H1 (cell line): ENCODE data around the gene KIAA0319L. TPM values are rescaled to one million over a fixed set of nuclear protein-coding genes. Genes with fewer than 3 reads are reported as not detected.

Experiments
- CTCF ChIA-PET: fragments of 300-600 bp; sonication (Branson Sonifier 250); formaldehyde crosslinking; loops from one replicate; lab custom pipeline; 2021; ENCODE audit not compliant: partially characterized antibody; lab: Charles Lee
- POLR2A ChIA-PET: fragments of 300-600 bp; sonication (Branson Sonifier 250); formaldehyde crosslinking; loops from one replicate; lab custom pipeline; 2021; ENCODE audit warnings: inconsistent platforms; ENCODE audit not compliant: partially characterized antibody; lab: Charles Lee
- DNase-seq, 2 experiments: peaks; one replicate each; pipeline versions ENCODE4 v3.0.0 to v3.0.0-alpha.2; 2010 to 2022; ENCODE audit warnings: low spot score in 2 of 2, low read depth in 1 of 2, mixed read lengths in 1 of 2
- FAIRE-seq: peaks from 2 replicates; lab custom pipeline; 2011; peaks lifted over from hg19 to GRCh38; lab: Jason Lieb, UNC
- H2AFZ ChIP-seq: 2 replicates; pipeline ENCODE4 v1.8.1; 2012; ENCODE audit warnings: low read length, inconsistent platforms
- H2AK5ac ChIP-seq: 2 replicates; pipeline ENCODE4 v1.6.1; 2013; ENCODE audit warnings: low read depth, low read length
- H2BK120ac ChIP-seq: replicated peaks from 2 replicates; pipeline ENCODE3; 2013; ENCODE audit warnings: low read depth, low read length, inconsistent platforms
- H2BK12ac ChIP-seq: 2 replicates; pipeline ENCODE4 v1.6.1; 2013; ENCODE audit warnings: low read depth, low read length
- H2BK15ac ChIP-seq: 2 replicates; pipeline ENCODE4 v1.6.1; 2013; ENCODE audit warnings: low read length
- H2BK20ac ChIP-seq: 2 replicates; pipeline ENCODE4 v1.6.1; 2013; ENCODE audit warnings: low read length
- H2BK5ac ChIP-seq: 2 replicates; pipeline ENCODE4 v1.6.1; 2013; ENCODE audit warnings: low read depth, low read length
- H3K14ac ChIP-seq: 2 replicates; pipeline ENCODE4 v1.6.1; 2013; ENCODE audit warnings: inconsistent platforms; ENCODE audit not compliant: insufficient read length
- H3K18ac ChIP-seq: 2 replicates; pipeline ENCODE4 v1.6.1; 2013; ENCODE audit warnings: low read length; ENCODE audit errors: extremely low read depth
- H3K23ac ChIP-seq: 2 replicates; pipeline ENCODE4 v1.6.1; 2013; ENCODE audit warnings: inconsistent platforms; ENCODE audit not compliant: insufficient read length
- H3K23me2 ChIP-seq: 2 replicates; pipeline ENCODE4 v1.6.1; 2013; ENCODE audit warnings: low read depth, low read length
- H3K27ac ChIP-seq: 2 replicates; pipeline ENCODE4 v1.6.1; 2011; ENCODE audit warnings: low read depth, low read length, inconsistent platforms
- H3K27me3 ChIP-seq, 4 experiments: replicated peaks in 1 of 4; 1 replicate in 1 of 4; 2 replicates in 3 of 4; pipeline versions ENCODE4 v1.6.1 to v1.8.1; 2011 to 2013; ENCODE audit warnings: low read length in 3 of 4, mild to moderate bottlenecking in 3 of 4, inconsistent platforms in 2 of 4, mixed read lengths in 2 of 4, moderate library complexity in 1 of 4; ENCODE audit not compliant: control insufficient read depth in 3 of 4, insufficient read depth in 3 of 4; ENCODE audit errors: extremely low read depth in 1 of 4
- H3K36me3 ChIP-seq, 4 experiments: 2 replicates each; pipeline versions ENCODE4 v1.6.1 to v1.8.1; 2011 to 2013; ENCODE audit warnings: mild to moderate bottlenecking in 4 of 4, low read length in 3 of 4, moderate library complexity in 2 of 4, control low read depth in 1 of 4, inconsistent platforms in 1 of 4; ENCODE audit not compliant: insufficient read depth in 4 of 4, control insufficient read depth in 2 of 4
- H3K4ac ChIP-seq: replicated peaks from 2 replicates; pipeline ENCODE3; 2013; ENCODE audit warnings: low read length, low read depth, mixed read lengths, inconsistent platforms; ENCODE audit not compliant: insufficient read length
- H3K4me1 ChIP-seq, 4 experiments: replicated peaks in 1 of 4; 1 replicate in 1 of 4; 2 replicates in 3 of 4; pipeline versions ENCODE4 v1.6.1 to v1.8.1; 2011 to 2013; ENCODE audit warnings: low read length in 3 of 4, inconsistent platforms in 2 of 4, mixed read lengths in 1 of 4; ENCODE audit not compliant: insufficient read depth in 4 of 4, control insufficient read depth in 3 of 4
- H3K4me2 ChIP-seq, 2 experiments: 2 replicates each; pipeline versions ENCODE4 v1.6.1 to v1.8.1; 2011 to 2013; ENCODE audit warnings: low read depth in 2 of 2, low read length in 2 of 2, control low read depth in 1 of 2, inconsistent platforms in 1 of 2, mild to moderate bottlenecking in 1 of 2; ENCODE audit not compliant: insufficient read depth in 1 of 2
- H3K4me3 ChIP-seq, 4 experiments: fragments of 200-600, 300-600 bp in 1 of 4; sonication (generic), shearing (Covaris generic), sonication (Bioruptor Twin) in 1 of 4; 2 replicates each; pipeline versions ENCODE4 v1.5.1 to v1.8.1; 2011 to 2016; ENCODE audit warnings: low read length in 4 of 4, low read depth in 3 of 4, control low read depth in 2 of 4, inconsistent platforms in 2 of 4, mild to moderate bottlenecking in 2 of 4, mixed read lengths in 1 of 4, moderate library complexity in 1 of 4; ENCODE audit not compliant: insufficient read depth in 2 of 4; ENCODE audit errors: extremely low read depth in 1 of 4
- H3K56ac ChIP-seq: replicated peaks from 2 replicates; pipeline ENCODE3; 2013; ENCODE audit warnings: low read depth, mild to moderate bottlenecking, mixed read lengths, low read length, inconsistent platforms; ENCODE audit not compliant: insufficient read length
- H3K79me1 ChIP-seq: 2 replicates; pipeline ENCODE4 v1.6.1; 2013; ENCODE audit warnings: low read depth, low read length, control low read depth
- H3K79me2 ChIP-seq, 2 experiments: 2 replicates each; pipeline versions ENCODE4 v1.6.1 to v1.8.1; 2012 to 2013; ENCODE audit warnings: low read length in 2 of 2, mild to moderate bottlenecking in 2 of 2, inconsistent platforms in 1 of 2; ENCODE audit not compliant: insufficient read depth in 2 of 2, control insufficient read depth in 1 of 2
- H3K9ac ChIP-seq, 4 experiments: replicated peaks in 1 of 4; 1 replicate in 1 of 4; 2 replicates in 3 of 4; pipeline versions ENCODE4 v1.6.1 to v1.8.1; 2011 to 2013; ENCODE audit warnings: low read depth in 3 of 4, low read length in 3 of 4, control low read depth in 2 of 4, mild to moderate bottlenecking in 2 of 4, moderate library complexity in 2 of 4, inconsistent platforms in 1 of 4; ENCODE audit errors: extremely low read depth in 1 of 4
- H3K9me3 ChIP-seq, 2 experiments: 2 replicates each; pipeline versions ENCODE4 v1.6.1 to v1.8.1; 2012 to 2013; ENCODE audit warnings: mild to moderate bottlenecking in 2 of 2, moderate library complexity in 2 of 2, control low read depth in 1 of 2, inconsistent platforms in 1 of 2, low read depth in 1 of 2, low read length in 1 of 2, mixed read lengths in 1 of 2; ENCODE audit not compliant: insufficient read depth in 2 of 2
- H4K20me1 ChIP-seq, 2 experiments: replicated peaks in 1 of 2; 2 replicates each; pipeline versions ENCODE3 to v1.8.1; 2011 to 2013; ENCODE audit warnings: inconsistent platforms in 2 of 2, low read length in 2 of 2, mild to moderate bottlenecking in 1 of 2; ENCODE audit not compliant: insufficient read depth in 2 of 2, control insufficient read depth in 1 of 2
- H4K5ac ChIP-seq: 2 replicates; pipeline ENCODE4 v1.6.1; 2013; ENCODE audit warnings: low read length, low read depth, mixed read lengths, inconsistent platforms; ENCODE audit not compliant: insufficient read length
- H4K8ac ChIP-seq: 2 replicates; pipeline ENCODE4 v1.8.0; 2013; ENCODE audit warnings: mild to moderate bottlenecking, moderate library complexity, low read length, inconsistent platforms; ENCODE audit not compliant: insufficient read depth; ENCODE audit errors: extremely low read depth
- H4K91ac ChIP-seq: replicated peaks from 2 replicates; pipeline ENCODE3; 2013; ENCODE audit warnings: low read length, mixed read lengths, inconsistent platforms; ENCODE audit not compliant: insufficient read length
- HDAC2 ChIP-seq, 2 experiments: fragments of 300-600 bp in 1 of 2; sonication (generic) in 1 of 2; IDR thresholded peaks; 2 replicates each; pipeline ENCODE4 v1.6.1; 2011 to 2012; ENCODE audit warnings: low read depth in 2 of 2, low read length in 2 of 2, mild to moderate bottlenecking in 2 of 2, moderate library complexity in 2 of 2, borderline replicate concordance in 1 of 2, inconsistent platforms in 1 of 2
- KDM4A ChIP-seq: IDR thresholded peaks from one replicate; pipeline ENCODE4 v1.7.1; 2012; ENCODE audit warnings: low read depth, mild to moderate bottlenecking, moderate library complexity, low read length, inconsistent platforms; ENCODE audit not compliant: severe bottlenecking
- NANOG ChIP-seq: IDR thresholded peaks from 2 replicates; pipeline ENCODE4 v1.6.1; 2011; ENCODE audit warnings: low read length, low read depth, mild to moderate bottlenecking, inconsistent platforms; ENCODE audit not compliant: insufficient read depth, poor library complexity, severe bottlenecking
- RFX5 ChIP-seq: IDR thresholded peaks from 2 replicates; pipeline ENCODE4 v1.6.1; 2011; ENCODE audit warnings: low read depth, low read length, improper control_type of control experiment, borderline replicate concordance
- WGBS, 2 experiments: shearing (Covaris generic) in 1 of 2; methylation state at CpG; one replicate each; pipeline versions ENCODE4 v1.1.6 to v1.1.7; 2013 to 2015; ENCODE audit warnings: low lambda C conversion rate in 2 of 2, mixed read lengths in 2 of 2, inconsistent platforms in 1 of 2, low coverage in 1 of 2, missing lambda C conversion rate in 1 of 2; ENCODE audit not compliant: insufficient replicate concordance in 2 of 2, insufficient coverage in 1 of 2, insufficient read length in 1 of 2; ENCODE audit errors: extremely low coverage in 1 of 2, missing lambda C conversion rate in 1 of 2; 5-methylcytosine and 5-hydroxymethylcytosine counted together
- polyA plus RNA-seq, 7 experiments: library from polyadenylated mRNA; depleted of rRNA in 3 of 7; stranded (reverse) in 5 of 7; unstranded in 2 of 7; fragments of >200 nt in 5 of 7; fragments of 200-250 nt in 2 of 7; gene quantifications; 1 replicate in 5 of 7; 2 replicates in 1 of 7; 4 replicates in 1 of 7; pipeline versions ENCODE4 v1.2.1 to v1.2.3, GENCODE V29; 2011 to 2013; ENCODE audit warnings: missing spikeins in 2 of 7, mixed read lengths in 2 of 7
- total RNA-seq: library from RNA; stranded (reverse); fragmentation: NEBNext Ultra II Directional; extraction: Animal tissue kit (Norgen Biotek cat#: 25700); gene quantifications from 2 replicates; pipeline ENCODE4 v1.2.1, GENCODE V29; 2021

KIAA0319L gene
- total and polyA plus RNA-seq, 2 of the 8 experiments (the other 6 are each of a cell fraction or from before 2014, with no cell fraction given) = 40.1 to 55.7 TPM

GRCh38 chr1:35408925-35409324 lies 148.3 kb downstream of the KIAA0319L start:
- Histone ChIP-seq H2BK12ac (no peak overlapping the region), H2BK15ac (no peak overlapping the region), H2BK120ac (no peak overlapping the region), H3K4me3 (no peak overlapping the region), H2BK5ac (no peak overlapping the region), H4K5ac (no peak overlapping the region), H3K27me3 (no peaks in the 10 kb centered on the region), H3K9me3 (no peaks in the 10 kb centered on the region; a peak in 1 of 4 replicates), H3K23ac (no peak overlapping the region), H3K4ac (no peak overlapping the region), H2BK20ac (no peak overlapping the region), H3K14ac (no peak overlapping the region), H3K27ac (no peak overlapping the region), H3K56ac (no peak overlapping the region), H3K4me2 (no peak overlapping the region), H2AFZ (no peak overlapping the region)
- CTCF ChIA-PET = interaction anchor here (1.2 kb wide), 1 partner anchor 137 kb away, joined by 3 read pairs; no protein-coding TSS in a partner anchor
- no peak for FAIRE-seq
- WGBS, 2 experiments = 91% methylated on average over 1 of the region's 1 CpG; no CpG with 5 or more reads in 1 of the 2 experiments
- POLR2A ChIA-PET = no interaction called here
- no peak for TF ChIP-seq NANOG
- no peak for TF ChIP-seq KDM4A
- TF ChIP-seq RFX5 = no peak
- TF ChIP-seq HDAC2 (IDR thresholded peaks at IDR 0.05; ENCODE audit: borderline replicate concordance in 1 of 2, low read depth in 2 of 2, low read length in 2 of 2) = no peak
- TF ChIP-seq, all 59 proteins: peak for 0
- H3K36me3 ChIP-seq = peaks cover 5 to 52% (median 25%) of the 10 kb centered on the region in 4 experiments
- peaks cover 0 to 3% (median 0%) of the 10 kb centered on the region in 4 experiments; a peak in 1 of 7 replicates for H3K4me1 ChIP-seq
- H4K91ac ChIP-seq = no peak overlapping the region
- H3K18ac ChIP-seq = no peak overlapping the region
- H3K9ac ChIP-seq = no peak overlapping the region
- H4K20me1 ChIP-seq = no peaks in the 10 kb centered on the region
- H3K23me2 ChIP-seq = no peaks in the 10 kb centered on the region
- no peaks in the 10 kb centered on the region for H3K79me2 ChIP-seq
- no peaks in the 10 kb centered on the region for H3K79me1 ChIP-seq
- DNase-seq = no peak
- H4K8ac ChIP-seq = no peak overlapping the region
- H2AK5ac ChIP-seq = no peak overlapping the region
